SK-N-SH treated with all-trans-retinoic acid at 6 μM for 48 hours (cell line): ENCODE measurements around the gene MYO16.

Experiments
- CREB5 ChIP-seq: fragments of 250-450 bp; sonication (Bioruptor Pico); IDR thresholded peaks from 2 replicates; pipeline ENCODE4 v1.5.1; 2020; ENCODE audit warnings: low read depth, mild to moderate bottlenecking, moderate library complexity
- OSR1 ChIP-seq: fragments of 250-450 bp; sonication (Bioruptor Pico); IDR thresholded peaks from 2 replicates; pipeline ENCODE4 v1.8.0; 2022; ENCODE audit warnings: moderate library complexity, mild to moderate bottlenecking, inconsistent platforms
- PATZ1 ChIP-seq: fragments of 250-450 bp; sonication (Bioruptor Pico); IDR thresholded peaks from 2 replicates; pipeline ENCODE4 v1.8.0; 2020; ENCODE audit warnings: mild to moderate bottlenecking, moderate library complexity, borderline replicate concordance
- RARB ChIP-seq: fragments of 250-450 bp; sonication (Bioruptor Pico); IDR thresholded peaks from 2 replicates; pipeline ENCODE4 v1.8.0; 2021; ENCODE audit warnings: mild to moderate bottlenecking, moderate library complexity
- ZFP3 ChIP-seq: fragments of 250-450 bp; sonication (Bioruptor Pico); IDR thresholded peaks from 2 replicates; pipeline ENCODE4 v1.5.0; 2020; ENCODE audit warnings: mild to moderate bottlenecking, moderate library complexity
- ZFP30 ChIP-seq: fragments of 450-650 bp; formaldehyde crosslinking; IDR thresholded peaks from 2 replicates; pipeline ENCODE4 v1.5.0; 2022; ENCODE audit warnings: mild to moderate bottlenecking, moderate library complexity
- TF ChIP-seq, protein P1 (sequence below): fragments of 250-450 bp; sonication (Bioruptor Pico); IDR thresholded peaks from 2 replicates; pipeline ENCODE4 v1.5.1; 2021; ENCODE audit warnings: mild to moderate bottlenecking, moderate library complexity

DNA sequence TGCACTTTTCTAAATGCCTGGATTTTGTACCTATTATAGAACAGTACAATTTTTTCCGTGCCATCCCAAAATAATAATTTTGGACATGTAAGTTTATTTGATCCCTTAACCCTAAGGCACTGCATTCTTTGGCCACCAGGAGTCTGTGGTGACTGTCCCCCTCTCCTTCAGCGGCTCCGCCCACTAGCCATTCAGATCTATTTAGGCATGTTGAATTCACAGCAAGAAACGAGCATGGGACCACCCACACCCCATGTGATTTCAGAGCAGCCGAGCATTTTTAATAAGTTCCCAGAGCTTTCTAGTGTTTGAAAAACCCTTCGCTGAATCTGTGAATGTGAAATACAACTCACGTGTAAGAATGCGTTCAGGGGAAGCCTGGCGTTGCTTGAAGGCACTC lies 567.5 kb downstream of the MYO16 start:
- TF ChIP-seq ZFP30 (CRISPR knock-in tag) (no peak), CREB5 (CRISPR knock-in tag) (no peak), RARB (no peak), ZFP3 (CRISPR knock-in tag) (no peak), OSR1 (CRISPR knock-in tag) (no peak), PATZ1 (CRISPR knock-in tag) (no peak)
- TF ChIP-seq, protein P1, sequence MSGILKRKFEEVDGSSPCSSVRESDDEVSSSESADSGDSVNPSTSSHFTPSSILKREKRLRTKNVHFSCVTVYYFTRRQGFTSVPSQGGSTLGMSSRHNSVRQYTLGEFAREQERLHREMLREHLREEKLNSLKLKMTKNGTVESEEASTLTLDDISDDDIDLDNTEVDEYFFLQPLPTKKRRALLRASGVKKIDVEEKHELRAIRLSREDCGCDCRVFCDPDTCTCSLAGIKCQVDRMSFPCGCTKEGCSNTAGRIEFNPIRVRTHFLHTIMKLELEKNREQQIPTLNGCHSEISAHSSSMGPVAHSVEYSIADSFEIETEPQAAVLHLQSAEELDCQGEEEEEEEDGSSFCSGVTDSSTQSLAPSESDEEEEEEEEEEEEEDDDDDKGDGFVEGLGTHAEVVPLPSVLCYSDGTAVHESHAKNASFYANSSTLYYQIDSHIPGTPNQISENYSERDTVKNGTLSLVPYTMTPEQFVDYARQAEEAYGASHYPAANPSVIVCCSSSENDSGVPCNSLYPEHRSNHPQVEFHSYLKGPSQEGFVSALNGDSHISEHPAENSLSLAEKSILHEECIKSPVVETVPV: no peak
